ENCODE measurements around the gene NFATC2.

DNA sequence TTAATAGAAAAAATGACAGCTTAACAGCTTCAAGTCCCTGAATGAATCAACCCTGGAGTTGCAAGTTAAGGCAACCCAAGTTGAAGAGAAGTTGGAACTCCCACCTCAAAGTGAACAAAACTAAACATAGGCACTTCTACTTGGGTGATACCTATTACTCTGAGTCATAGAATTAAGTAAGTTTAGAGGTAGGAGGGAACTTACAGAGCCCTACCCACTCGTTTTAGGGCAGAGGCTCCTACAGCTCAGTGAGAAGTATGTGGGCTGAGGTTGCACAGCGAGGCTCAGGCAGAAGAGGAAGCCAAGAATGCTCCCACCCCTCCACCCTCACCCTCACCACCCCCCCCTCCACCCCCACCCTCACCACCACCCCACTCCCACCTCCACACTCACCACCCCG, 42.2 kb downstream of the NFATC2 start:
- TF ChIP-seq, protein P1, sequence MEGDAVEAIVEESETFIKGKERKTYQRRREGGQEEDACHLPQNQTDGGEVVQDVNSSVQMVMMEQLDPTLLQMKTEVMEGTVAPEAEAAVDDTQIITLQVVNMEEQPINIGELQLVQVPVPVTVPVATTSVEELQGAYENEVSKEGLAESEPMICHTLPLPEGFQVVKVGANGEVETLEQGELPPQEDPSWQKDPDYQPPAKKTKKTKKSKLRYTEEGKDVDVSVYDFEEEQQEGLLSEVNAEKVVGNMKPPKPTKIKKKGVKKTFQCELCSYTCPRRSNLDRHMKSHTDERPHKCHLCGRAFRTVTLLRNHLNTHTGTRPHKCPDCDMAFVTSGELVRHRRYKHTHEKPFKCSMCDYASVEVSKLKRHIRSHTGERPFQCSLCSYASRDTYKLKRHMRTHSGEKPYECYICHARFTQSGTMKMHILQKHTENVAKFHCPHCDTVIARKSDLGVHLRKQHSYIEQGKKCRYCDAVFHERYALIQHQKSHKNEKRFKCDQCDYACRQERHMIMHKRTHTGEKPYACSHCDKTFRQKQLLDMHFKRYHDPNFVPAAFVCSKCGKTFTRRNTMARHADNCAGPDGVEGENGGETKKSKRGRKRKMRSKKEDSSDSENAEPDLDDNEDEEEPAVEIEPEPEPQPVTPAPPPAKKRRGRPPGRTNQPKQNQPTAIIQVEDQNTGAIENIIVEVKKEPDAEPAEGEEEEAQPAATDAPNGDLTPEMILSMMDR (IDR thresholded peaks at IDR 0.05), result no peak
- TF ChIP-seq POLR2A (IDR thresholded peaks at IDR 0.05), result no peak
